Activated T-helper 1 cell treated with anti-CD3 and anti-CD28 coated beads, Interleukin-2, amount 50 U/mL, for 16 hours (primary cell): Measurements from ENCODE around the gene FBXO46.
A peak's percentile ranks its signal among the peaks of the same experiment; 100 is the strongest.

Experiments
- DNase-seq, 2 donors: peaks; one replicate each; pipeline ENCODE4 v3.0.0-alpha.2; 2020; ENCODE audit warnings: low read depth in 1 of 2, low spot score in 1 of 2

FBXO46 gene

DNA sequence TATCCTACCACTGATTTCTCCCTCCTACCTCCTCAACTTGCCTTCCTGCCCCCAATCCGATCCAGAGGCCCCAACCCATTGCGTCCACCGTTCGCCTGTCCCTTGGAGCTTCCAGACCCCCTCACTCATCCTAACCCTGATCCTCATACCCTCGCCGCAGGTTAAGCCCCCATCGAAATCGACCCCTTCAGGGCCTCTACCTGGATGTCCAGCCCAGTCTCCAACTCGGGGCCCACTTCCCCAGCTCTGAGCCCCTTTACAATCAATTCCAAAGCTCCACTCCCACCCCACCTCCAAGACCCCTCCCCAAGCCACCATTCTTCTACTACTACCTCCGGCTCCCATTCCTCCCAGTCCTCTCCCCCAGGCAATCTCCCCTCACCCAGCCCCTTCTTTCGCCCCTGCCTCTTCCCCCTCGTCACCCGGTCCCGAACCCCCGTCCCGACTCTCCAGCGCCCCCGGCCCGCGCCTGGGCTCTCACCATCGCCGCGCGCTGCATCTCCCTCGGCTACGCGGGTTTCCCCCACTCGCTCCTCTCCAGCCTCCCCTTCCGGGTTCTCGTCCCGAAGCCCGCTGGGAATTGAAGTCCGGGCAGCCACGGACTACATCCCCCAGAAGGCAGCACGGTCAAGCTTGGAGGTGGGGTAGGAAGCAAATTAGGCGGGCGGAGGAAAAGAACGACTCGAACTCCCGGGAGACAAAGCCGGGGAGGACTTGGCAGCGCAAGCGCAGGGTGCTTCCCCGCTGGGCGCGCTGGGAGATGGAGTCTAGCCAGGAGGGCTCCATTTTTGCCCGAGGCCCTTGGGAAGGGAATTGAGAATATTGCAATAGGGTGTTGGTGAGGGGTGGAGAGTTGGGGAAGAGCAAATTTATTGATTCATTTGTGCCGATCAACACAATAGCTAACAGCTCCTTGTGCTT is at the start of gene FBXO46:
Gene FBXO46, minus strand, starts transcription at position 529 of the 921 bp plus-strand sequence. CDS start 17,401 bp downstream, outside the sequence.
- DNase-seq = peak; percentile 81 to 87

GRCh38 chr19:45780146-45780447 is 49.4 kb upstream of the FBXO46 start:
- DNase-seq = no peak

- DNase-seq = peak; percentile 52 to 71
These were observed 48.8 kb upstream of the FBXO46 start for GRCh38 chr19:45779231-45780145.

GRCh38 chr19:45778010-45778661 is 47.4 kb upstream of the FBXO46 start:
- no peak for DNase-seq

DNA sequence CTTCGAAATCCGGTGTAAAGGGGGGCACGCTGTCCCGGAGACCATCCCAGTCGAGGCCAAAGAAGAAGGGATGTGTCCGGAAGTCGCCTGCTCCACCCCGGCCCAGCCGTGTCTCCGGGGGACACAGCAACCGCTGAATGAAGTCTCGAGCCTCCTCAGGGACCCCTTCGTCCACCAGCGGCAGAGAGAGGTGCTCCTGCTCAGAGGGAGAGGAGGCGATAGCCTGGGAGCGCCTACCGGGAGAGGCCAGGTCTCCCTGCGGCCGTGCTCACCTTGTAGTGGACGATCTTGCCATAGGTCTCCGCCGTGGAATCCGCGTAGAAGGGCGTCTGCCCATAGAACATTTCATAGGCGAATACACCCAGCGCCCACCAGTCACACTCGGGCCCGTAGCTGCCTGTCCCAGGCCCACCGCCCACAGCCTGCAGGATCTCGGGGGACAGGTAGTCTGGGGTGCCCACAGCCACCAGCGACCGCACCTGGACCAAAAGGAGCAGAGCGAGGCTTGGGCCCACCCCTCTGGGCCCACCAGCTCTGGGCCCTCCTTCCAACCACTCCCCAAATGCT is 46.8 kb upstream of the FBXO46 start:
- no peak for DNase-seq

DNA sequence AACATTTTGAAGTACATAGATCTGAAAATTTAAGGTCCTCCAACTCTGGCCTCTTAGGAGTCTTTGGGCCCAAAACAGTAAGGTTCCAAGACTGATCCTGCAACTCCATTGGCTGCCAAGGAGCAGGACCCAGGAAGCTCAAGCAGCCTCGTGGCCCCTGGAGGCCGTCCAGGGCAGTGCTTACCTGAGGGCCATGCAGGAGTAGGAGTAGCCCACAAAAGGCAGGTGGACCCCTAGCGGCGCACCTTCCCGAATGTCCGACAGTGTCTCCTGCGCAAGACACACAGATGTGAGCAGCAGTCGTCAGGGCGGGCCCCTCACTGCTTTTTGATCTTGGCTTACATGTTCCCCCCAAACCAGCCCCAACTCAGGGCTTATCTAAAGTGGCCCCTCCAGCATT is 44.1 kb upstream of the FBXO46 start:
- DNase-seq = no peak

- no peak for DNase-seq
These were observed 42.7 kb upstream of the FBXO46 start for GRCh38 chr19:45773384-45773783.

DNA sequence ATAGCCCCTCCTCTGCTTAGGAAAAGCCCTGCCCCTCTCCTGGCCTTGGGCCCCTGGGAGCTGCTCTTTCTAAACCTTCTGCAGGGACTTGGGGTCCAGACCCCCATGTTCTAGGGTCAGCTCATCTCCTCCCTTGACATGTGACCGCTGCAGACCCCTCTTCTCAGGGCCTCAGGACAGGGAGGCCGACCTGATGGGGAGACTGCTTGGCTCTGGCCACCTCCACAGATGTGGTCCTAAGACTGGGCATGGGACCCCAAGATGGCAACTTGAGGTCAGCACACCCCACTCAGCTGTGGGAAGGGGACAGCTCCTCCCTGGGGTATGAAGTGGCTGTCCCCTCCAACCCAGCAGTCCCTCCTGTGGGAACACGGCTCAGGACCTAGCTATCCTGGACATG is 42.2 kb upstream of the FBXO46 start:
- no peak for DNase-seq

GRCh38 chr19:45772130-45772840 is 41.6 kb upstream of the FBXO46 start:
- no peak for DNase-seq

- no peak for DNase-seq
These were observed 40.7 kb upstream of the FBXO46 start for GRCh38 chr19:45771311-45771933.

DNA sequence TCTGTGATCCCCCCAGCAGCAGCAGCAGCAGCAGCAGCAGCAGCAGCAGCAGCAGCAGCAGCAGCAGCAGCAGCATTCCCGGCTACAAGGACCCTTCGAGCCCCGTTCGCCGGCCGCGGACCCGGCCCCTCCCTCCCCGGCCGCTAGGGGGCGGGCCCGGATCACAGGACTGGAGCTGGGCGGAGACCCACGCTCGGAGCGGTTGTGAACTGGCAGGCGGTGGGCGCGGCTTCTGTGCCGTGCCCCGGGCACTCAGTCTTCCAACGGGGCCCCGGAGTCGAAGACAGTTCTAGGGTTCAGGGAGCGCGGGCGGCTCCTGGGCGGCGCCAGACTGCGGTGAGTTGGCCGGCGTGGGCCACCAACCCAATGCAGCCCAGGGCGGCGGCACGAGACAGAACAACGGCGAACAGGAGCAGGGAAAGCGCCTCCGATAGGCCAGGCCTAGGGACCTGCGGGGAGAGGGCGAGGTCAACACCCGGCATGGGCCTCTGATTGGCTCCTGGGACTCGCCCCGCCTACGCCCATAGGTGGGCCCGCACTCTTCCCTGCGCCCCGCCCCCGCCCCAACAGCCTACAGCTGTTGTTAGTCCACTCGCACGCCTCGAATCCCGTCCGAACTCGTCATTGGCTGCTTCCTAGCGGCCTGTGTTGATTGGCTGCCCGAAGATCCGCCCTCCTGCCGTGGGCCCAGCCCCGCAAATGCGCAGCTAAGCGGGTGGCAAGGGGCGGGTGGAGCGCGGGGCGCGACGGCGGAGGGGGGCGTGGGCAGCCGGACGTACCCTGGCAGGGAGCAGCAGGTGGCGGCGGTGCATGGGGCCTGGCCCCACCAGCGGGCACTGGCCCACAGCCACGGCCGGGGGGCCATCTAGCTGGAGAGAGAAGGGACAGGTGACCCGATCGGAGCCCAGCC is 39.8 kb upstream of the FBXO46 start:
- peak; percentile 75 to 86 for DNase-seq

DNA sequence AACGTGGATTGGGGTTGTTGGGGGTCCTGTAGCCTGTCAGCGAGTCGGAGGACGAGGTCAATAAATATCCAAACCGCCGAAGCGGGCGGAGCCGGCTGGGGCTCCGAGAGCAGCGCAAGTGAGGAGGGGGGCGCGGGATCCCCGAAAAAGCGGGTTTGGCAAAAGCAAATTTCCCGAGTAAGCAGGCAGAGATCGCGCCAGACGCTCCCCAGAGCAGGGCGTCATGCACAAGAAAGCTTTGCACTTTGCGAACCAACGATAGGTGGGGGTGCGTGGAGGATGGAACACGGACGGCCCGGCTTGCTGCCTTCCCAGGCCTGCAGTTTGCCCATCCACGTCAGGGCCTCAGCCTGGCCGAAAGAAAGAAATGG is 39.1 kb upstream of the FBXO46 start:
- peak in 1 of 2 donors; percentile 29 for DNase-seq

GRCh38 chr19:45768984-45769782 is 38.5 kb upstream of the FBXO46 start, which contains the start of gene SIX5:
Gene SIX5, minus strand, starts transcription at chr19:45769252. Its CDS starts 408 bp downstream, at chr19:45768844.
- DNase-seq = peak; percentile 83 to 91

DNA sequence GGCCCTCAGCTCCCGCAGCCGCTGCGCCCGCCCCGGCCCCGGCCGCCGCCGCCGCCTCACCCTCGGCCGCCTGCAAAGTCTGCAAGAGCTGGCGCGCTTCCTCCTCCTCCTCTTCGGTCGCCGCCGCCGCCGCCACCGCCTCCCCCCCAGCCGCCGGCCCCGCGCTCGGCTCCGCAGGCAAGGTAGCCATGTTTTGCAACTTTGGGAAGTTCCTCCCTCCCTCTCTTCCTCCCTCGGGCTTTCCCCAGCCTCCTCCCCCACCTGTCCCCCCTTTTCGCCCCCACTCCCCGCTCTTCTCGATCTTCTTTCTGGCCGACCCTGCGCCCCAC is 37.9 kb upstream of the FBXO46 start:
- DNase-seq = no peak

- no peak for DNase-seq
These were observed 37.4 kb upstream of the FBXO46 start for GRCh38 chr19:45767881-45768654.

- DNase-seq = no peak
These were observed 36.7 kb upstream of the FBXO46 start for GRCh38 chr19:45767410-45767880.

DNA sequence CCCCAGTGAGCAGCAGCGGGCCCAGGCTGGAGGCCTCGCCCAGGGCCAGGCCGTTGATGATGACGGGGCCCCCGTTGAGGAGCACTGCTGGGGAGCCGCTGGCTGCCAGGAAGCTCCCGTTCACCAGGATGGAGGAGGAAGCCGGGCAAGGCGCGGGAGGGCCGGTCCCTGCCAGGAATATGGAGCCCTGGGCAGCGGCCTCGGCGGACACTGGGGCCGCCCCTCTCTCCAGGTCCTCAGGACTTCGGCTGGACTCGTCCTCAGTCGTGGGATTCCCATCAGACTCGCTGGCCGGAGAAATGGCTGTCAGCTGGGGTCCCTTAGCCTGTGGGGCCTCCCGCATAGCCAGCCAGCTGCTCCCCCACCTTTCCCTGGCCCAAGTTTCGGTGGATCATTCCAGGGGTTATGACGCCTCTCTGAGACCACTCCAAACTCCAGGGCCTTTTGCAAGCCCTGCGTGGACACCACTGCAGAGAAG is 36.2 kb upstream of the FBXO46 start:
- DNase-seq = no peak
